DND-41 (cell line): Measurements from ENCODE around the gene PAGE4.

Experiments used
- EZH2 ChIP-seq: IDR thresholded peaks from 3 replicates; pipeline ENCODE4 v1.6.1; 2012; ENCODE audit warnings: borderline replicate concordance, low read depth, mild to moderate bottlenecking, moderate library complexity, low read length, inconsistent platforms; ENCODE audit not compliant: severe bottlenecking
- TF ChIP-seq, protein P1 (sequence below): IDR thresholded peaks from 2 replicates; pipeline ENCODE4 v1.5.1; 2012; ENCODE audit warnings: borderline replicate concordance, low read length, moderate library complexity, mild to moderate bottlenecking; ENCODE audit not compliant: poor library complexity, severe bottlenecking; ENCODE audit errors: extremely low read depth

DNA sequence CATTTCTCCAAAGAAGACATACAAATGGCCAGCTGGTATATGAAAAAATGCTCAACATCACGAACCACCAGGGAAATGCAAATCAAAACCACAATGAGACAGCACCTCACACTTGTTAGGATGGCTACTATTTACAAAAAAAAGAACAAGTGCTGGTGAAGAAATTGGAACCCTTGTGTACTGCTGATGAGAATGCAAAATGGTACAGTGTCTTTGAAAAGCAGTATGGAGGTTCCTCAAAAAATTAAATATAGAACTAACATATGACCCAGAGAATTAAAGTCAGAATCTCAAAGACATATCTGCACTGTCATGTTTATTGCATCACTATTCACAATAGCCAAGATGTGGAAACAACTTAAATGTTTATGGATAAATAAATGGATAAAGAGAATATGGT lies 20.9 kb downstream of the PAGE4 start:
- TF ChIP-seq, protein P1, sequence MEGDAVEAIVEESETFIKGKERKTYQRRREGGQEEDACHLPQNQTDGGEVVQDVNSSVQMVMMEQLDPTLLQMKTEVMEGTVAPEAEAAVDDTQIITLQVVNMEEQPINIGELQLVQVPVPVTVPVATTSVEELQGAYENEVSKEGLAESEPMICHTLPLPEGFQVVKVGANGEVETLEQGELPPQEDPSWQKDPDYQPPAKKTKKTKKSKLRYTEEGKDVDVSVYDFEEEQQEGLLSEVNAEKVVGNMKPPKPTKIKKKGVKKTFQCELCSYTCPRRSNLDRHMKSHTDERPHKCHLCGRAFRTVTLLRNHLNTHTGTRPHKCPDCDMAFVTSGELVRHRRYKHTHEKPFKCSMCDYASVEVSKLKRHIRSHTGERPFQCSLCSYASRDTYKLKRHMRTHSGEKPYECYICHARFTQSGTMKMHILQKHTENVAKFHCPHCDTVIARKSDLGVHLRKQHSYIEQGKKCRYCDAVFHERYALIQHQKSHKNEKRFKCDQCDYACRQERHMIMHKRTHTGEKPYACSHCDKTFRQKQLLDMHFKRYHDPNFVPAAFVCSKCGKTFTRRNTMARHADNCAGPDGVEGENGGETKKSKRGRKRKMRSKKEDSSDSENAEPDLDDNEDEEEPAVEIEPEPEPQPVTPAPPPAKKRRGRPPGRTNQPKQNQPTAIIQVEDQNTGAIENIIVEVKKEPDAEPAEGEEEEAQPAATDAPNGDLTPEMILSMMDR, result no peak
- TF ChIP-seq EZH2, result no peak
